Renal pelvis (tissue), 12 donors: ENCODE results near the gene LRRC56. TPM values are rescaled to one million over a fixed set of nuclear protein-coding genes. Genes with fewer than 3 reads are reported as not detected.

Experiments
- DNase-seq: peaks from one replicate; pipeline ENCODE4 v3.0.0-alpha.2; 2013
- long read RNA-seq, 16 experiments: transcript quantifications; one replicate each; lab custom pipeline, GENCODE V29; 2026
- polyA plus RNA-seq, 3 donors: library from polyadenylated mRNA; unstranded; fragments of 120-200 nt; gene quantifications; one replicate each; pipeline ENCODE4 v1.2.1, GENCODE V29; 2013; ENCODE audit not compliant: insufficient read length in 3 of 3

Gene LRRC56
- 1 to 10 TPM; 5.4 to 6.4 (median 5.5) TPM for polyA plus RNA-seq
- long read RNA-seq, donor 1: 0 reads
- long read RNA-seq, donor 2: 0 reads
- long read RNA-seq, donor 3: 0 reads
- long read RNA-seq, donor 4: 0 reads
- long read RNA-seq, donor 5: 0 reads
- long read RNA-seq, donor 6: 0 reads
- long read RNA-seq, donor 7: 0 reads
- long read RNA-seq, donor 8: 0 reads
- long read RNA-seq, donor 9: 0 reads
- long read RNA-seq, donor 10, partial matches to known transcripts: 168 of 193 reads
- long read RNA-seq, donor 10, other reads (novel, unspliced or antisense): 25 of 193 reads
- long read RNA-seq, donor 11: 0 reads
- long read RNA-seq, donor 12: 0 reads
- long read RNA-seq, donor 13: 0 reads
- long read RNA-seq, donor 14: 0 reads
- long read RNA-seq, donor 15: 0 reads
- long read RNA-seq, donor 16: 0 reads

GRCh38 chr11:536841-537621, at the start of gene LRRC56:
LRRC56 (plus strand) TSS chr11:537527; CDS start chr11:540685, 3,158 bp downstream.
- DNase-seq: peak; percentile 74

- DNase-seq: no peak
Observed at GRCh38 chr11:487571-488021, 49.7 kb upstream of the LRRC56 start.

- no peak for DNase-seq
Observed at GRCh38 chr11:488062-488461, 49.3 kb upstream of the LRRC56 start.

- DNase-seq: no peak
Observed at GRCh38 chr11:488579-488978, 48.7 kb upstream of the LRRC56 start.

- no peak for DNase-seq
Observed at GRCh38 chr11:488992-489391, 48.3 kb upstream of the LRRC56 start.

- no peak for DNase-seq
Observed at GRCh38 chr11:489610-490185, 47.6 kb upstream of the LRRC56 start.

- no peak for DNase-seq
Observed at GRCh38 chr11:490186-490929, 47.0 kb upstream of the LRRC56 start.

GRCh38 chr11:490930-491260, 46.4 kb upstream of the LRRC56 start:
- no peak for DNase-seq

- no peak for DNase-seq
Observed at GRCh38 chr11:491358-491757, 46.0 kb upstream of the LRRC56 start.

- DNase-seq: peak; percentile 40
Observed at GRCh38 chr11:492427-493226, 44.7 kb upstream of the LRRC56 start.

GRCh38 chr11:494761-495536, 42.4 kb upstream of the LRRC56 start:
- no peak for DNase-seq

- no peak for DNase-seq
Observed at GRCh38 chr11:495537-495931, 41.8 kb upstream of the LRRC56 start.

- DNase-seq: no peak
Observed at GRCh38 chr11:496834-497564, 40.3 kb upstream of the LRRC56 start.

GRCh38 chr11:497565-498296, 39.6 kb upstream of the LRRC56 start:
- DNase-seq: no peak

- DNase-seq: no peak
Observed at GRCh38 chr11:498297-499181, 38.8 kb upstream of the LRRC56 start.

GRCh38 chr11:499201-500076, 37.9 kb upstream of the LRRC56 start:
- DNase-seq: no peak
